Measurements from ENCODE around the gene DNAJC25.
"Not testable (repeated sequence)": the region's sequence is repeated elsewhere in the genome, so short reads cannot be mapped to it uniquely, and the experiment has no call there.

The DNAJC25 gene

DNA sequence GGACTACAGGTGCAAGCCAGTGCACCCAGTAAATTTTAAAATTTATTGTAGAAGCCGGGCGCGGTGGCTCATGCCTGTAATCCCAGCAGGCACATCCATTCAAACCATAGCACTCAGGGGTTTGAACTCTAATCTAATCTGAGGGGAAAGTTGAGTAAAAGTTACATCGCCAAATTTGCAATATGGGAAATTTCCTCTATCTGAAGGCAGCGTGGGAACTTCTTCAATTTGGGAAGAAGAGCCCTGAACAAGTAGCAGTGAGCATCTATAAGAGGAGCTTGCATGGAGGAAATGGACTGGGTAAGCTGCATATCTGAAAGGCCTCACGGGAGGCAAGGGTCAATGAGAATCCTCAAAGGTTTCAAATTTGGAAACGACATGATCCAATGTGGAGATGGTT lies 2.7 kb upstream of the DNAJC25 start:
- no peak for DNase-seq

DNA sequence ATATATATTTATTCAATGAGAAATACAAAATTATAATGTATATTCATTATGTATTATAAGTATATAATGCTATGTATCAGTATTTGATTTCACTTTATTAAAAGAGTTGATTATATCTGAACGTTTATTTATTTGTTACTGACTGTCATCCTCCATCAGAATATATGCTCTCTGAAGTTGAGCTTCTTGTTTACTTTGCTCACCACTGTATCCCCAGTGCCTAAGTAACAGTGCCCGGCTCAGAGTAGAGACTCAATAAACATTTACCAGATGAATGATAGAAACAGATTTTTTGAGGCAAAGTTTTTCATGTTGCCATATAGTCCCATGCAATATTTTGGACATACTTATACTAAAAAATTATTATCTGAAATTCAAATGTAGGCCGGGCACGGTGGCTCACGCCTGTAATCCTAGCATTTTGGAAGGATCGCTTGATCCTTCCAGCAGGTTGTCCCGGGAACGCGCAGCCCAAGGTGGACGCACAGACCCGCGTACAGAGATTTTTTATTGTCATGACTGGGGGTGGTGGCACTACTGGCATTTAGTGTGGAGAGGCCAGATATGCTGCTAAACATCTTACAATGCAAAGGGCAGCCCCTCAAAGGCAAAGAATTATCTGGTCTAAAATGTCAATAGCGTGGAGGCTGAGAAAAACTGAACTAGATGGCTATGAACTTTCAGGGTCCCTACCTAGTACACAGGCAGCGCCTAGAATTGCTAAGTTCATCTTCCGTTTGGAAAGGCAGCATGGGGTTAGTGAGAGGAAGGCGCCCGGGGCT lies 761 bp upstream of the DNAJC25 start:
- no peak for DNase-seq

DNA sequence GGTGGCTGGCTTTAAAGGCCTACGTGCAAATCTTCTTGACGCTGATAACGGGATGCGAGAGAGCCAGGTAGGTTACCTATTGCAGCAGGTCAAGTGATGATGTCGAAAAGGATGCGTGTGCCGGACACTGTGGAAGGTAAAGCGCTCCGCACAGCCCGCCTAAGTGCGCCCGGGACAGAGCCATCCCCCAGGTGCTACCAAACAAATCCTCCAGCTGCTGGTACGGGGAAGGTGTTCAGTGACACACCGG lies 245 bp upstream of the DNAJC25 start:
- no peak for DNase-seq

DNA sequence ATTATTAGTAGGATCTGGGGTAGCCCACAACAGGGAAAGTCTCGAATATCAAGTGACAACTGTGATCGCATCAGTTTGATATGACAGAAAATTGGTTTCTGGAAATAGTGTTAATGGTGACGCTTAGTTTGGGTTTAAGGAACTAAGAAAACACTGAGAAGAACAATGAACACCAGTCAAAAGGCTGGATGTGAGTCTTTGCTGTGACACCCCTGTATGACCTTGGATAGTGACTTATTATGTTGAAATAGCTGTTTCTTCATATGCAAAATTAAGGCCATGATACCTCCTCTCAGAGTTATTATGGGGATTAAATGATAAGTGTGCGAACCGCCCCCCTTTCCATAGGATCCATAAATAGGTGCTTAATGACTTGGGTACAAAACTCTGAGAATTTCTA lies 926 bp downstream of the DNAJC25 start:
- no peak for DNase-seq

DNA sequence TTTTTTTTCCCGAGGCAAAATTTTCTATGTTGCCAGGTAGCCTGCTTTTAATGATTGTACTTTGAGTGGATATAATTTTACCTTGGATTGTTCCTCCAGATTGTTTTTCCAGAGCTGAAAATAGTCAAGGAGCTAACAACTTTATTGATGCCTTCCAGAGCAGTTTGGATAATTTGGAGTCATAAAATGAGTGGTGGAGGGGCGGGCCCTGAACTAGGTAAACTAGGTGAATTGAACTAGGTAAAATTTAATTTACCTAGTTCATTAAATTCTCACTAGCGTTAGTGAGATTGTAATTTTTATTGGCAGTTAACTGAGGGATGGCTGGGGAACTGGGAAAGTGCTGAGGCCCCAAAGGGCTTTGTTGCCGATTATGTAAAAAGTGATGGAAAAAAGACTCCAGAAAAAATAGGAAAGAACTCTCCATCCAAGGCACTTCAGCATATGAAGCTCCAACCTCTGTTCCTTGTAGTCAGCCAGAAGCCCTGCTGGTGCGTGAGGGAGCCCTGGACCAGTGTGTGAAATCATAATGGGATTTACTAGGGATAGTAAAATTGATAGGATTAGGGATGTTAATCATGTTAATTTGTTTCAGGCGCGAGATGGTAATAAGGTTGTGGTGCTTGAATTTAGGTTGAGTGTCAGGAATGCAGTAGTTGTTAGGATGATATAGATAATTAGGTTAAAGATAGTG lies 1.7 kb downstream of the DNAJC25 start:
- no peak for DNase-seq

DNA sequence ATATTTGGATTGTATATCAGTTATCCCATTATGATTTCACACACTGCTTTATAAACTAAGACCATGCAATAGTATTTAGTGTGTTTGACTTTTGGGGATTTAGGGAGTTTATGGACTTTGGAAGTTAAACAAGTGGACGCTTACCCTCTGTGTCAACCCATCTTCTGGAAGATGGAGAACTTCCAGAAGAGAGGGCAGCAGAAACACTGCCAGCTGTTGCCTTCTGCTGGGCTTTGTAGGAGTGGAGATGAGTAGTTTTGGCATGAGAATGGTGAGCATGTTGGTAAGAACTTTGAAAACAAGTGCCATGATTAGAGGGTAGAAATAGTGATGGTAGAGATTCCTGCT lies 2.2 kb downstream of the DNAJC25 start:
- no peak for DNase-seq

DNA sequence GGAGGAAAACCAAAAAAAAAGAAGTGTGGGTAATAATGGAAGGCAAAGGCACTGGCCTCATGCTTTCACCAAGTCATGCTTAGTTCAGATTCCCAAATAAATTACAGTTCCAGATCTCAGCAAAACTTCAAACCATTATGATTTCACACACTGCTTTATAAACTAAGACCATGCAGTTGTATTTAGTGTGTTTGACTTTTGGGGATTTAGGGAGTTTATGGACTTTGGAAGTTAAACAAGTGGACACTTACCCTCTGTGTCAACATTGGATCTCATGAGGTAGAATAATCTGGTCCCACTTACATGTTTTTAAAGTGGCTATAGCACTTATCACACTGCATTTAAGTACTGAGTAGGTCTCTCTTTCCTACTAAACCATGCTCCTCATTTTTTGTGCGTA lies 3.7 kb downstream of the DNAJC25 start:
- no peak for DNase-seq

DNA sequence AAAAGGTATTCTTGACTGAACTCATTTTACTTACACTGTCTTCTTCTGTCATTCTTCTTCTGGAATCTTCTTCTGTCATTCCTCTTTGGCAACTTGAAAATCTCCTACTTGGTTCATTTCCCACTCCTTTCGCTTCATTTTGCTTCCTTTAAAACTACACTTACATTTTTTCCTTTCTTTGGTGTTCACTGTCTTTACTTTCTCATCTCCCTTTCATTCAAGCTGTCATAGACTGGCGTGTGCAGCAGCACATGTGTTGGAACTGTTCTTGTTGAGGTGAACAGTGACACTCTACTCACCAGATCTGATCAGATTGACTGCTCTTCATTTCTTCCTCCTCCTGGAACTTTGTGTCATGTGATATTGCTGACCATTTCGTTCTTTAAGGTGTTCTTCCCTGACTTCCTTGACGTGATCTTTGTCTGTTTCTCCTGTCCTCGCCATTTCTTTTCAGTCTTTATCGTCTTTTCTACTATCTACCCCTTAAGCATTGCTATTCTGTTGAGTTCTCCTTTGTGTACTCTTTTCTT lies 6.4 kb downstream of the DNAJC25 start:
- no peak for DNase-seq

DNA sequence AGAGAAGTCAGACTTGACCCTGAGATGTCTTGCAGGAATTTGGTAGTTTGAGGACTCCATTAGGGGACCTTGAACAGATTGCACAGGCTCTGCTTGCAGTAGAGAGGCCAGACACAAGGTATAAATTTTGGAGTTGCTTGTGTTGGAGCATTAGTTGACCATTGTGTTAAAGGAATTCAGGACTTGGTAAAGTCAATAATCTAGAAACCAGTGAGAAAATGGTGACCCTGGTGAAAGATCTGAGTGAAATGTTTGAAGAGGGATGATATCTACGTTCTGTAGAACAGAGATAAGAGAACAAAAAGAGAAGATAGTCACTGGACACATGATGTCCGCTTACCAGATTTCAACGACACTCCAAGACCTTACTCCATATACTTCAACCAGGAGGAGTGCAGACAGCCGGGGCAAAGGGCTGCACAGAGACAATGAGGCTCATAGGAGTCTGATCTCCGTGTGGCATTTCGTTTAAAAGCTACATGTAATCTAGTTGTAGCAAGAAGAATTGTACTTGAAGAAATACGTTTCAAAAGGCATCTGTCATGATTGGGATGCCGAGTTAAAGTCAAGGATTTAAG lies 13.2 kb downstream of the DNAJC25 start:
- DNase-seq, result no peak

DNA sequence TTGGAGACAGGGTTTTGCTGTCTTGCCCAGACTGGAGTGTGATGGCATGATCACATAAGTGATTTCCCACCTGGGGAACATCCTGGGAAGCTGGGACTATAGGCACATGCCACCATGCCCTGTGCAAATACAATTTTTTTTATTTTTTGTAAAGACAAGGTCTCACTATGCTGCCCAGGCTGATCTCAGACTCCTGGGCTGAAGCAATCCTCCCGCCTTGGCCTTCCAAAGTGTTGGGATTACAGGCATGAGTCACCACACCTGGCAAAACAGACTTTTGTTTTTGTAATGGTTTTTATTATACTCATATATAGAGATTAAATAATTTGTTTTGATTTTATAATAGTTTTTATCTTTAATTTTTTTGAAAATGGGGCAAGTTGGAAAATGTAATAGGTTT lies 14.7 kb downstream of the DNAJC25 start:
- no peak for DNase-seq

DNA sequence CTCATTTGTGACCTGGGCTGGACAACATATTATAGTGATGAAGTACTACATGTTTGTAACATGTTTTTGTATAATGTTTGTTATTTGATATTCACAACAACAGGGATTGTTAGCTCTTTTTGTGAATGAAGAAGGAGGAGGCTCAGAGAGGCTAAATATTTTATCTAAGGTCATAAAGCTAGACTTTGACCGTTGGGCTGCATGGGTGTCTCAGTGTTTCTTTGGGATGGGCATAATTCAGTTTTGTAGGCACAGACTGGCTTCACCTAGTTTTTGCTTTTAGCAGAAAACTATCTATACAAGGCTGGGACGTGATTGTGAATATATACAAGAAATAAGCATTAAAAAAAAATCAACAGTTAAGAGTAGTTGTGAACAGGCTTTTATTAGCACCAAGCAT lies 15.3 kb downstream of the DNAJC25 start:
- DNase-seq, result no peak

DNA sequence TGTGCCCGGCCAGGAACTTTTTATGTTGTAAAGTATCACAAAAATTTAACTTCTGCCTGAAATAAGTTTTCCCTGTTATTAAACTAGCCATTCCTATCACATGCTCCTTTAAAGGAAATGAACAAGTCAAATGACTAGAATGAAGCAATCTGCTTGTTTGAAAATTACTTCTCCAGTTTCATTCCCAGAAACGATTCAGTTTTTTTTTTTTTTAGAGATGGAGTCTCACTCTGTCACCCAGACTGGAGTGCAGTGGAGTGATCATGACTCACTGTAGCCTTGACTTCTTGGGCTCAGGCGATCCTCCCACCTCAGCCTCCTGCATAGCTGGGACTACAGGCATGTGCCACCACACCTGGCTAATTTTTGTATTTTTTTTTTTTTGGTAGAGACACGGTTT lies 16.9 kb downstream of the DNAJC25 start:
- no peak for DNase-seq

DNA sequence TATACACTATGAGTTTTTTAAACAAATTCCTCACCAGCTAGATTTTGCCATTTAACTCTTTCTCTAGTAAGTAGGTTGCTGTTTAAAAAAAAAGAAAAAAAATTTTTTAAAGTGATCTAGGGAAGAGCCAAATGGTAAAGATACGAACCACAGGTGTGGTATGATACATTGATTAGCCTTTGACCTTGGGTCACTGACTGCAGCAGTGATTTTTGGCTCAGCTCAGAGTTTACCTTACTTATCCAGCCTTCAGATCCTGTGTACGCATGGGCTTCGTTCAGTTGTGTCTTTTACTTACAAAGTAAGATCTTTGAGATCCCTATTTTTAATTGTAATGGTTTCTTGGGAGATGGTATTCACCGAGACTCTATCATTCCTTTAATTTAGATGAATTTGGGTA lies 17.9 kb downstream of the DNAJC25 start:
- no peak for DNase-seq

DNA sequence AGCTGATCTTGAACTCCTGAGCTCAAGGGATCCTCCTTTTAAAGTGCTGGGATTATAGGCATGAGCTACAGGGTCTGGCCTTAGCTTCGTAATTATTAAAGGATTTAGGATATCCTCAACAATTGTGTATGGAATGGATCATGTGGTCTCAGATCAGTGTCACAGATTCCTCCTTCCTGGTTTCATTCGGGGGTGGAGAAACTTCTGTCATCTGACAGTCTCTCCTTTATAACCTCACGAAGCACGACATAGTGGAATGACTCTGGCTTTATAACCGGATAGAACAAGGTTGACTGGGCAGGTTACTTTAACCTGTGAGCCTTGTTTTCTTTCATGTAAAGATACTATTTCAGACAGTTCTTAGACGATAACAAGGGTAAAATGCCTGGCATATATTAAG lies 25.9 kb downstream of the DNAJC25 start:
- no peak for DNase-seq

DNA sequence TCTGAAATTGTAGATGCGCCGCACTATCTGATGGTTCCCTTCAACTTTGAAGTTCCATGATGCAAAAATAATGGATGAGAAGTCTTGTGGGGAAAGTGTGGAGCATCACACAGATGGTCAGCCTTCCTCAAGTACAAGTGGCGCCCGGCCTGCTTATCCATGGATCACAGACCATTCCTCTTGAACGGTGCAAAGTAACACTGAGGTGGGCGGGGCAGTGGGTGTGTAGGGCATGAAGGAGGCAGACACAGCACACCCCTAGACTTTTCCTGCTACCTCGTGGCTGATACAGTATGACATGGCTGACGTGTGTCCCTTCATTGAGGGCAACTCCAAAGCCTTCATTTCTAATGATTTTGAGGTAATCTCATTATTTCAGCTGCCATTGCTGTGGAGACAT lies 27.8 kb downstream of the DNAJC25 start:
- DNase-seq, result no peak

DNA sequence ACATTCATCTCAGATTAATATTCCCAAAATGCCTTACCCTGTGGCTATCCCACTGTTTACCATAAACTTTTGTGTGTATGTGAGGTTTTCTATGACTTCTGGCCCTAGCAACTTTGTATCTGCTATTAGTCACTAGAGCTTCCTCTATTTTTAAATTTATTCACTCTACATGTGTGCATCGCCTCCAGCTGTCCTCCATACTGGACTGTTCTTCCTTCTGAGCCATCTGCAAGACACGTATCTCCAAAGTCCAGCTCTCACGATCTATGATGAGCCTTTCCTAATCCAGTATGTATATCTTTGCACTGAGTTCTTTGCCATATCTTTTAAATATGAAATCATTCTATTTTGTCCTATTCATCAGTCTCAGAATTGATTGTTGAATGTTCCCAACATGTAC lies 28.6 kb downstream of the DNAJC25 start:
- no peak for DNase-seq

DNA sequence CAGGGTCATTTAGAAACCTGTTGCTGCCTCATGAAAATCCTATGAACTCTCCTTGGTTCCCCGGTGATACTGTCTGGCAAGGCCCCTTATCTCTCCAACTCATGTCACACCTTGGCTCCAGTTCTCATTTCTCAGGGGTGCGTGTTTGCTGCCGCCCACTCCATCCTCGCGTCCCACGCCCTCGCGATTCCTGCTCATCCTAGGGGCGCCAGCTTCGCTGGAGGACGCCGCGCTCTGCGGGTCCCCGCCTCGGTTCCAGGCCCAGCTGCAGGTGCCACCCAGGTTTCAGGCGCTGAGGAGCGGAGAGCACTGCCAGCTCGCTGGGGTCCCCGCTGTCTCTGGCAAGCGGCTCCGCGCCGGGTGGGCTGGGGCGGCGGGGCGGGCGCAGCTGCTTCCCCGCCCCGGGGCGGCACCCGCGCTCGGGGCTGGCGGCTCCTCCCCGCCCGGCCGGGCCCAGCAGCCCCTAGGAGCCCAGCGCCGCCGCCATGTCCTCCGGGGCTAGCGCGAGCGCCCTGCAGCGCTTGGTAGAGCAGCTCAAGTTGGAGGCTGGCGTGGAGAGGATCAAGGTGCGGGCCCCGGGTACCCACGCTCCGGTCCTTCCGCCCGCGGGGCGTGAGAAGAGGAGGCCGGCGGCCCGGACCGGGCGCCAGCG lies 30.1 kb downstream of the DNAJC25 start, which contains the start of gene GNG10:
GNG10 (plus strand) TSS at position 456 of the 652 bp plus-strand sequence; CDS start at position 486, 30 bp downstream.
- peak; percentile 84 for DNase-seq

DNA sequence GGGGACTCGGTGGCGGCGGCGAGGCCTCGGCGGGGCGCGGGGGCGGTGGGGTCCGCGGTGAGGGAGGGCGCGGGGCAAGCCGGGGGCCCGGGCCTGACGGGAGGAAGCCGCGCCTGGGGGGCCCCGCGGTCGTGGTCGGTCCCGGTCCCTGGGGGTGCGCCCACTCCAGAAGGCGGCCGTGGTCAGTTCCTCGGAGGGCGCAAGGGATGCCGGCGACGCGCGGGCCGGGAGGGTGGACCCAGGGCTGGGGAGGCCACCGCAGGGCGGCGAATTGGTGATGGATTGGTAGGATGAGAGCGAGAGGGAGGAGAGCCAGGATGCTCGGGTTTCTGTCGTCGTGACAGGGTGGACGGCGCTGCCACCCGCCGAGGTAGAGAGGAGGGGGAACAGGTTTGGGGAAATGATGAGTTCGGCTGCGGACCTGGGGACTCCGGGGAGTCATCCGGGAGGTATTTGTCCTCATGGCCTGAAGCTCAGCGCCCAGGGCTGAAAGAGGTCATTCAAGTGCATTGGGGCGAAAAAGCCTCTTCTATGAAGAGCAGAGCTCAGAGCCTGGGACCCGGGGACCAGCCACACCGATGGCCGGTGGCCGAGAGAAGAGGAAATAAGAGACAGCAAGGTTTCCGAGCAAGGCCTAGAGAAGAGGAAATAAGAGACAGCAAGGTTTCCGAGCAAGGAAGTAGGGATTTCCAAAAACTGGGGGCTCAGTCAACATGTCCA lies 30.8 kb downstream of the DNAJC25 start:
- peak; percentile 69 for DNase-seq

DNA sequence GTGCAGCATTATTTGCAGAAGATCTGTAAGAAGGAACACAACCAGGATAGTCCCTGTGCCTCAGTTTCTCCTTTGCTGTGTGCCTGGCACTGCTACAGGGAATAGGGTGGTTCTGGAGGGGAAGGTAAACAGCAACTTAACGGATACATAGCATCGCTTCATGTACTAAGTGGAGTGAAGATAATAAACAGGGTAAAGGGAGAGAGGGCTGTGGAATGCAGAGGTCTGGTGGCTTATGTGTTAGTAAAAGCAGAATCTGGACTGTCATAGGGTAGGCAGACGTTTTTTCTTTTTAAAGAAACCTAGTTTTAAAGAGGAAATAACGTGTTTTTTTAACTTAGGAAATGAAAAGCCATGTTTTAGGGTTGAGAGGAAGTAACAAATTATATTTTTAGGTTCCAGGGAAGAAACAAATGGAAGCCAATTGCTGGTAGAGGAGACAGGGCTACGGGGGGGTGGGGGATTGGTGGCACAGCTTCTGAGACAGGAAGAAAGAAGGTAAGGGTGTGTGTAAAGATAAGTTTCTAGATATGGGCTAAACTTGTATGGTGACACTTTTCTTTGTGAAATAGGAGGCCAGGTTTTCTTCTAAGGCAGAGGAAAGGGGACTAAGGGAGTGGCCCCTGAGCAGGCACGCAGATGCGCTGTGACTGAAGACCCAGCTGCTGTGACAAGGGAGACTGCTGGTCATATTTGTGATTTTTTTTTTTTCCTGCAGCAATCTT lies 31.6 kb downstream of the DNAJC25 start:
- DNase-seq, result no peak

DNA sequence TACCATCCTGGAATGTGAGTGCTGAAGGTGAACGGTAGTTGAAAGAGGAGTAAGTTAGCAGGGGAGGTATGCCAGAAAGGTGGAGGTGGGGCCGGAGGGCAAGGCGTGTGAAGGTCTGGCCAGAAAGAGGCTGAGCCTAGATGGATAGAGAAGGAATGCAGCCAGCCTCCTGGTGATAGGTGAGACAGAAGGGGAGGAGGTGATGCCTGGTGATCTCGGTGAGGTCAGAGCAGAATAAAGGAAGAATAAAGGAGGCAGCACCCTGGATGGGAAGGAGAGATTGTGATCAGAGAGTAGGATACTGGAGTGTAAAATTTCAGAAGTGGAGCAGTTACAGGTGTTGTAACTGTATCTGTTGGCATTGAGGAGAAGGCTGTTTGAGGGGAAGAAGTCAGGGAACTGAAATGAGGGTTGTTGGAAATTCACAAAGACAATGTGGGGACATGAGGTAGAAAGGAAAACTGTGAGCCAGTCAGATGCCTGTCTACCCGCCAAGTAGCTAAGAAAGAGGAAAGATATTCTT lies 32.2 kb downstream of the DNAJC25 start:
- DNase-seq, result no peak

DNA sequence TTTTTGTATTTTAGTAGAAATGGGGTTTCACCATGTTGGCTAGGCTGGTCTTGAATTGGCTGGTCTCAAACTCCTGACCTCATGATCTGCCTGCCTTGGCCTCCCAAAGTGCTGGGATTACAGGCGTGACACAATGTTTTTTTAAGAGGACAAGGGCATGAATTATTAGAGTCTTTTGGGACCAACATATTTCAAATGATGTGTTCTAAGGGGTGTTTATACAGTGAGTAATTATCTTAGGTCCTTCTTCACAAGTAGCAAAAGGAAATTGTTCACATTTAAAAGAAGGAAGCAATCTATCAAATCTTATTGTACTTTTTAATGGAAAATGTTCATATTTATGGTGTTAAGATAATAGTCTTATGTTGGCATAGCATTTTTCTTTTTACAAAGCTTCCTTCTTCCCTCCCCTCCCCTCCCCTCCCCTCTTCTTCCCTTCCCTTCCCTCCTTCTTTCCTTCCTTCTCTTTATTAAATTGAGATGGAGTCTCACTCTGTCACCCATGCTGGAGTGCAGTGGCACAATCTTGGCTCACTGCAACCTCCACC lies 37.0 kb downstream of the DNAJC25 start:
- DNase-seq, result no peak

DNA sequence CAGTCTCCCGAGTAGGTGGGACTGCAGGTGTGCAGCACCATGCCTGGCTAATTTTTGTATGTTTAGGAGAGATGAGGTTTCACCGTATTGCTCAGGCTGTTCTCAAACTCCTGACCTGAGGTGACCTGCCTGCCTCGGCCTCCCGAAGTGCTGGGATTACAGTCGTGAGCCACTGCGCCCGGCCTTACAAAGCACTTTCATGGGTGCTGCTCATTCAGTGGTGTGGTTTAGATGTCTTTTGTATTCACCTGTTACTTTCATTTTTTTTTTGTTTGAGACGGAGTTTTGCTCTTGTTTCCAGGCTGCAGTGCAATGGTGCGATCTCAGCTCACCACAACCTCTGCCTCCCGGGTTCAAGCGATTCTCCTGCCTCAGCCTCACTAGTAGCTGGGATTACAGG lies 37.5 kb downstream of the DNAJC25 start:
- DNase-seq, result not testable (repeated sequence)

Data from activated CD8-positive, alpha-beta memory T cell treated with anti-CD3 and anti-CD28 coated beads, Interleukin-2, amount 50 U/mL, for 48 hours (primary cell).